Measurements from ENCODE around the gene PGS1.

Gene PGS1

DNA sequence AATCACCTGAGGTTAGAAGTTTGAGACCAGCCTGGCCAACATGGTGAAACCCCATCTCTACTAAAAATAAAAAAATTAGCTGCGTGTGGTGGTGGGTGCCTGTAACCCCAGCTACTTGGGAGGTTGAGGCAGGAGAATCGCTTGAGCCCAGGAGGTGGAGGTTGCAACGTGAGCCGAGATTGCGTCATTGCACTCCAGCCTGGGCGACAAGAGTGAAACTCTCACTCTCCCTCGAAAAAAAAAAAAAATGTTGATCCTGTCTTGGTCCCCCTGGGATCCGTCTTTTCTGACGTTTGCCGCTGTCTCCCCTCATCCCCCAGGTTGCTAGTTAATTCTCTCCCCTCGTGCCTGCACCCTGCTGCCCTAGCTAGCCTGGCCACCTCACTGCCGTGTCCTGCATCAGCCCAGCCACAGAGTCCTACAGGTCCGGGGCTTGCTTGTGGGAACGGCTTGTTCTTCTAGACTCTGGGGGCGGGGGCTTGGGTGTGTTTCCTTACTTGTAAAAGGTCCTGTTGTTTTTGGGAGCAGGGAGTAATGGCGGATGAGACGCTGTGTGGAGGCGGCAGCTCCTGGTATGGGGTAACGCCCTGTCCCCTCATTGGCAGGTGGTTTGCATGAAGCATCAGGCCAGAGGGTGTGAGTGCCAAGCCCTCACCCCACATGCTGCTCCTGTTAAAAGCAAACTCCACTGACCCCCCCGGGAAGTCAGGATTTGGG is 44.6 kb downstream of the PGS1 start:
- no peak for DNase-seq (ENCODE audit: low spot score in 2 of 2)
- Mint-ChIP-seq H3K27me3 (no peaks in the 10 kb centered on the region), H3K27ac (no peak overlapping the region), H3K4me3 (no peak overlapping the region), H3K9me3 (no peaks in the 10 kb centered on the region), H3K4me1 (no peaks in the 10 kb centered on the region), H3K36me3 (peaks cover 18% of the 10 kb centered on the region)
- ATAC-seq (ENCODE audit: low read depth) = no peak

DNA sequence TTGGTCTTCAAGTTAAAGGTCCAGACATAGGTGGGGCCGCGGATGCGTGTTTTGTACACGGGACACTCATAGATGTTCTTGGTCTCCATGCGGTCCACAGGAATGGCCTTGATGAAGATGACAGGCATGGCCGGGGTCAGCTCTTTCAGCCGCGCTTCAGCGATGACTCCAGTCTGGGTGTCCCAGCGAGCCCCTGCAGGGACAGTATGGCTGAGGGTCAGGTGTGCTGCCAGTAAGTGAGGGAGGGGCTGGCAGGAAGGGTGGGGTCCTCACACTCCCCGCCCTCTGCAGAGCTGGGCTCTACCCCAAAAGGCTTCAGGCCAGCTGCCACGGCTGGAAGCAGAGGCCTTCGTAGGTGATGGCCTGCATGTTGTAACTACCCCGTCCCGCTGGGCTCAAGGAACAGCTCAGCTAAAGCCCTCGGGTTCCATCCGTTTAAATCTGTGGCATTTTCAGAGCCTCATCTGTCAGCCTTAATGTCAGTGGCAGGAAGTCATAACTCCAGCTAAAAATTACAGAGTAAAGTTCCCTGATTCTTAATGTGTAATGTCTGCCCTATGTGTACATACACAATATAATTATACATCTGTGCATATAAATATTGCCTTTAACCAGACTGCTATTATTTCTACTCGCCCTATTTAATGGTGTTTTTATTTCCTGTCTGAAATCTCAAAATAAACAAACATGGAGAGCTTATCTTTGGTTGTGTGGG is 45.7 kb downstream of the PGS1 start:
- Mint-ChIP-seq H3K27ac (no peak overlapping the region), H3K4me1 (no peaks in the 10 kb centered on the region), H3K9me3 (no peaks in the 10 kb centered on the region), H3K4me3 (no peak overlapping the region), H3K36me3 (peaks cover 22% of the 10 kb centered on the region), H3K27me3 (no peaks in the 10 kb centered on the region)
- DNase-seq (ENCODE audit: low spot score in 2 of 2) = no peak
- no peak for ATAC-seq (ENCODE audit: low read depth)

DNA sequence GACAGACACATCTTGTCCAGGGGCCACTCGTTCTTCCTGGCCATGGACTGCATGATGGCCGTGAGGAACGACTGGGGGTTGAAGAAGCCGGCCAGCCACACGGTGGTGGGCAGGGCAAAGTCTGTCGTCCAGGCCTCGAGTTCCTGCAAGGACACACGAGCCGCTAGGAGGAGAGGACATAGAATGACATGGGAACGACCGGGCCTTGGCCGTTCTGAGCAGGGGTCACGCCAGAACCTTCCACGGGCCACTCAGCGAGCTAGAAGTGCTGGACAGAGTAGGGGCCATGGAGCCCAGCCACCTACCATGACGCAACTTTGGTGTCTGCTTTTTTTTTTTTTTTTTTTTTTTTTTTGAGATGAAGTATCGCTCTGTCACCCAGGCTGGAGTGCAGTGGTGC is 47.0 kb downstream of the PGS1 start:
- Mint-ChIP-seq H3K4me1 (no peaks in the 10 kb centered on the region), H3K27ac (no peak overlapping the region), H3K9me3 (no peaks in the 10 kb centered on the region), H3K27me3 (no peaks in the 10 kb centered on the region), H3K36me3 (peaks cover 21% of the 10 kb centered on the region), H3K4me3 (no peak overlapping the region)
- ATAC-seq (ENCODE audit: low read depth) (no peak), DNase-seq (ENCODE audit: low spot score in 2 of 2) (no peak)

DNA sequence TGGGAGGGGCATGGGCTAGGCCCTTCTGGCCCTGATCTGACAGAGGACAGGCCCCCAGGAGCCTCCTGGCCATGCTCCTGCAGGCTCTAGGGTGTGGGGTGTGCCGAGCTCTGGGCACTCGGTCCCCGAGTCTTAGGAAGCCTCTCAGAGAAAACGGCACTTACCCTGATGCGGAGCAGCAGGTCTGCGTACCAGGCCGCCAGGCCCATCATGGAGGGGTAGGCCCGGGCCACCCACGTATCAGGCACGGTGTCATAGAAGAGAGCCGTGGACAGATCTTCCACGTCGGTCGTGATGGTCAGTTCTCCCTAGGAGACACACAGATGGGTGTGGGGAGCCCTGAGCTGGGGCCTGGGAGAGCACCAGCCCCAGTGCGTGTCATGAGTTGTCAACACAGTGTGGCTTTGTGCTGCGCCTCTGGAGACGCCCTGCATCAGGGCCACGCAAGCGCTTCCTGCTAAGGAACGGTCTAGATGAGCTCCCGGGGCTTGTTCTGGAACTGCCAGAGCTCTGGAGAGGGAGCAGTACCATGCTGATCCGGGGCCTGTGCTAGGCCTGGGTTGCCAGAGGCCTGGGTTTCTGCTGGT is 47.9 kb downstream of the PGS1 start:
- no peaks in the 10 kb centered on the region for H3K9me3 Mint-ChIP-seq
- no peak overlapping the region for H3K27ac Mint-ChIP-seq
- H3K4me3 Mint-ChIP-seq = no peak overlapping the region
- H3K27me3 Mint-ChIP-seq = no peaks in the 10 kb centered on the region
- no peaks in the 10 kb centered on the region for H3K4me1 Mint-ChIP-seq
- peaks cover 20% of the 10 kb centered on the region for H3K36me3 Mint-ChIP-seq
- DNase-seq (ENCODE audit: low spot score in 2 of 2) = no peak
- ATAC-seq (ENCODE audit: low read depth) = no peak

DNA sequence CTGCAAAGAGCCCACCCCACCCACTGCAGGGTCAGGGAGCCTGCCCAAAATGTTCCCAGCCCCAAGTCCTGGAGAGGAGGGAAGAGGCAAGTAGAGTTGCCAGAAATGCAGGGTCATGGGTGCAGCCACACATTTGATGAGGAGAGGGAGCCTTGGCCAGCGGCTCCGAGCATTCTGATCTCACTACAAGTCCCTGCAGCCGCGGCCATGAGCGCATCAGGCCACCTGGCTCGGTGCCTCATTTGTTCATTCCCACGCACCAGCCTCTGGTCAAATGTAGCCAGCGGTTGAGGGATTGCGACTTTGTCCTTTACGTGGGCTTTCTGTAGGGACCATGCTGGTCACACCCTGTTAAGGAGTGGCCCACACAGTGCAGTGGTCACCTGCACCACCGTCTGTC is 48.7 kb downstream of the PGS1 start:
- H3K27ac Mint-ChIP-seq = no peak overlapping the region
- H3K9me3 Mint-ChIP-seq = no peaks in the 10 kb centered on the region
- peaks cover 20% of the 10 kb centered on the region for H3K36me3 Mint-ChIP-seq
- no peaks in the 10 kb centered on the region for H3K4me1 Mint-ChIP-seq
- DNase-seq (ENCODE audit: low spot score in 2 of 2) (no peak), ATAC-seq (ENCODE audit: low read depth) (no peak)
- no peaks in the 10 kb centered on the region for H3K27me3 Mint-ChIP-seq
- no peak overlapping the region for H3K4me3 Mint-ChIP-seq

DNA sequence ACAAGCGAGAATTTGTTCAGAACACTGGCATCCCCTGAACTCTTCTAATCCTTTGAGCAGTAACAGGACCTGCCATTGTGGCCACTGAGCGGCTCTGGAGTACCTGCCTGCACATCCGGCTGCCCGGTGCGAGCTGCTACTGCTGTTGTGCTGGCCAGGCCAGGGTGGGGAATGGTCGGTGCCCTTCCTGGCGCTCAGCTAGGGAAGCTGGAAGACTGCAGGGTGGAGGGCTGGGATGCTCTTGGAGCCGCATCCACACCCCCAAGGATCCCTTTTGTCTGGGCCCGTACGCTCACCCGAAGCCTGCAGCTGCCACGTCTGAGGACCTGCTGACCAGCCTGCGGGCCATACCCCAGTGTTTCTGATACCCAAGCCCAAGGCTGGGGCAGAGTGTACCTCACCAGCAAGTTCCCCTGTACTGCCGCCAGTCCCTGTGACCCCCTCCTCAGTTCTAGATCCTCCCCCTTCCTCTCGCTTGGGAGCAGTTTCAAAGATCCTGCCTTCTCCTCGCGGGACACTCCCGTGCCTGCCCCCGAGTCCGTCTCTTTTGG is 49.7 kb downstream of the PGS1 start:
- ATAC-seq (ENCODE audit: low read depth) (no peak), DNase-seq (ENCODE audit: low spot score in 2 of 2) (no peak)
- Mint-ChIP-seq H3K4me1 (no peaks in the 10 kb centered on the region), H3K9me3 (no peaks in the 10 kb centered on the region), H3K36me3 (peaks cover 18% of the 10 kb centered on the region), H3K27ac (no peak overlapping the region), H3K4me3 (no peak overlapping the region), H3K27me3 (no peaks in the 10 kb centered on the region)

DNA sequence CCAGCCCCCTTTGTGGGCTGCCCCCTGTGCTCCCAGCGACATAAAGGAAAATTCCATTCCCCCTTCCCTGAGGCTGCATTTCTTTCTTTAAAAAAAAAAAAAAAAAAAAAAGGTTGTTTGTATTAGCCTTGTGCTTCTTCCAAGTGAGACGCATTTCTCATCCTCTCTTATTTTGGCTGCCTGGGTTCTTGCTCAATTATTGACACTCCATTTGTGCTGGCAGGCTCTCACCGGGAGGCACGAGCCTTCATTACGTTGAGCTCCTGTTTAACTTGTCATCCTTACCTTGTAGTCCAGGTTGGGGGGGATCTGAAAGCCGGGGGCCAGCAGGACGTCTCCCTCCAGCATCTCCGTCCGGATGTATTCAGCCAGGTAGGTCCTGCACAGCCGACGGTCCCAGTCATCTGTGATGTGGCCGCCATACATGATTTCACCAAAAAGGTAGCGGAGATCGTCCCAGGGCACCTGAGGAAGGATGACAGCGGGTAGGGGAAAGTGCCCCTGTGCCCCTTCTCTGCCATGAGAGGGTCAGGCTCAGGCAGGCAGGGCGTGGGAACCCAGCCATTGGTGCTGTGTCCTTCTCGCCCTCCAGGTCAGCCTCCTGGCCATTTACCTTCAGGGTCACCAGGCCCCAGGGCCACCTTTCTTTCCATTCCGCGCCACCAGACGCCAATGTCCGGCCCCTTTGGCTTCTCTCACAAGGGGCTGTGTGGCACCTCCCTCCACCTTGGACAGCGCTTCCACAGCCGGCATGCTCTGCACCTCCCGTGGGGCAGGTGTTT is 50.6 kb downstream of the PGS1 start:
- Mint-ChIP-seq H3K9me3 (no peaks in the 10 kb centered on the region), H3K4me1 (no peaks in the 10 kb centered on the region), H3K4me3 (no peak overlapping the region), H3K27me3 (no peaks in the 10 kb centered on the region), H3K36me3 (peaks cover 18% of the 10 kb centered on the region), H3K27ac (no peak overlapping the region)
- DNase-seq (ENCODE audit: low spot score in 2 of 2) (no peak), ATAC-seq (ENCODE audit: low read depth) (no peak)

DNA sequence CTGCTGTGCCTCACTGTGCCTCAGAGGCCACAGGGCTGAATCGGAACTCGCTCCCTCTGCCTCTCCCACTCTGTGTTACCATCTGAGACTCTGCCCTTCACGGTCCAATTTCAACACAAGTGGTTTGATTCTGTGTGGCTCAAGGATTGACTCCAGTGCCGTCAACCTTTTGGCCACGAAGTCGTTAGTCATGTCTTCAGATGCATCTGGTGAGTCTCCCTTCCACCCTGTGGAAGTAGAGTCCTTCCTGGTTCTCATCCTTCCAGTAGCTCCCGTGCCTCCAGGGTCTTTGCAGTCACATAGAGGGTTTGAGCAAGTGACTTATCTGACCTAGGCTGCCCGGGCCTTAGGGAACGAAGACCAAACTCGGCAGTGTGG is 51.2 kb downstream of the PGS1 start:
- Mint-ChIP-seq H3K9me3 (no peaks in the 10 kb centered on the region), H3K4me3 (no peak overlapping the region), H3K36me3 (peaks cover 18% of the 10 kb centered on the region), H3K4me1 (no peaks in the 10 kb centered on the region), H3K27ac (no peak overlapping the region), H3K27me3 (no peaks in the 10 kb centered on the region)
- ATAC-seq (ENCODE audit: low read depth) (no peak), DNase-seq (ENCODE audit: low spot score in 2 of 2) (no peak)

DNA sequence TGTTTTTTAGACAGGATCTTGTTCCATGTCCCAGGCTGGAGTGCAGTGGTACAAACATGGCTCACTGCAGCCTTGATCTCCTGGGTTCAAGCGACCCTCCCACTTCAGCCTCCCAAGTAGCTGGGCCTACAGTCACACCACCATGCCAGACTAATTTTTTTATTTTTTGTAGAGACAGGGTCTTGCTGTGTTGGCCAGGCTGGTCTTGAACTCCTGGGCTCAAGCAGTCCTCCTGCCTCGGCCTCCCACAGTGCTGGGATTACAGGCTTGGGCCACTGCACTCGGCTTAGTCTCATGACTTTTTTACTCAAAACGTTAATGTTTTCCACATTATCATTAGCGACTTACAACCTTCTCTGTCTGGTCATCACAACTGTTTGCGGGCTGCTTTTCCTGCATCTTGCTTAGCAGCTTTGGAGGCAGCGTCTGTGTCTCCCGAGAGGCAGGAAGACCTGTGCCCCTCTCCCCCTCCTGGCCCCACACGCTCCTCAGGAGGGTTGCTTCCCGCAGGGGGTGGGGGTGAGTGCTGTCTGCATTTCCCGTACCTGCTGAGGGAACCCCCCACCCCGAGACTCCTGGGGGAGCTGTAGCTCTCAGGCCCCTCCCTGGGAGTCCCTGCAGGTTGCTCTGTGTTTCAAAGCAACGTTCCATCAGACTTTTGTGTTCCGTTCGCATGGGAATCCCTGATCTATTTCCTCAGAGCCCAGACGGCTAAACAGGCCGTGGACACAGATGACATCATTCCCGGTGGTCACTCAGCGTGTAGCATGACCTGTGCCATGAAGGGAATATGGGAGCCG is 52.6 kb downstream of the PGS1 start:
- Mint-ChIP-seq H3K36me3 (peaks cover 13% of the 10 kb centered on the region), H3K27ac (no peak overlapping the region)
- no peak for ATAC-seq (ENCODE audit: low read depth)

DNA sequence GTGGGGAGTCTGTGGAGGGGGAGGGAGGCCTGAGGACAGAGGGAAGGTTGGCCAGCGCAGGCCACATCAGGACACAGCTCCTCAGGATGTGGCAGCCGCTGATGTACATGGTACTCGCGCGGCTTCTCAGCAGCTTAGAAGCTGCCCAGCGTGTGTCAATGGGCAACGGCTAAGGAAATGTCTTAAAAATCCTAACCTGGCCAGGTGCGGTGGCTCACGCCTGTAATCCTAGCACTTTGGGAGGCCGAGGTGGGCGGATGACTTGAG is 53.2 kb downstream of the PGS1 start:
- no peak overlapping the region for H3K27ac Mint-ChIP-seq
- DNase-seq (ENCODE audit: low spot score in 2 of 2) (no peak), ATAC-seq (ENCODE audit: low read depth) (no peak)
- H3K9me3 Mint-ChIP-seq = no peaks in the 10 kb centered on the region
- peaks cover under 1% of the 10 kb centered on the region for H3K4me1 Mint-ChIP-seq
- H3K36me3 Mint-ChIP-seq = peaks cover 13% of the 10 kb centered on the region
- no peak overlapping the region for H3K4me3 Mint-ChIP-seq
- H3K27me3 Mint-ChIP-seq = peaks cover under 1% of the 10 kb centered on the region

More for the DNA sequence above, 52.6 kb downstream of the PGS1 start:
- DNase-seq (ENCODE audit: low spot score in 2 of 2) = no peak
- Mint-ChIP-seq H3K27me3 (no peaks in the 10 kb centered on the region), H3K9me3 (no peaks in the 10 kb centered on the region), H3K4me1 (no peaks in the 10 kb centered on the region), H3K4me3 (no peak overlapping the region)

DNA sequence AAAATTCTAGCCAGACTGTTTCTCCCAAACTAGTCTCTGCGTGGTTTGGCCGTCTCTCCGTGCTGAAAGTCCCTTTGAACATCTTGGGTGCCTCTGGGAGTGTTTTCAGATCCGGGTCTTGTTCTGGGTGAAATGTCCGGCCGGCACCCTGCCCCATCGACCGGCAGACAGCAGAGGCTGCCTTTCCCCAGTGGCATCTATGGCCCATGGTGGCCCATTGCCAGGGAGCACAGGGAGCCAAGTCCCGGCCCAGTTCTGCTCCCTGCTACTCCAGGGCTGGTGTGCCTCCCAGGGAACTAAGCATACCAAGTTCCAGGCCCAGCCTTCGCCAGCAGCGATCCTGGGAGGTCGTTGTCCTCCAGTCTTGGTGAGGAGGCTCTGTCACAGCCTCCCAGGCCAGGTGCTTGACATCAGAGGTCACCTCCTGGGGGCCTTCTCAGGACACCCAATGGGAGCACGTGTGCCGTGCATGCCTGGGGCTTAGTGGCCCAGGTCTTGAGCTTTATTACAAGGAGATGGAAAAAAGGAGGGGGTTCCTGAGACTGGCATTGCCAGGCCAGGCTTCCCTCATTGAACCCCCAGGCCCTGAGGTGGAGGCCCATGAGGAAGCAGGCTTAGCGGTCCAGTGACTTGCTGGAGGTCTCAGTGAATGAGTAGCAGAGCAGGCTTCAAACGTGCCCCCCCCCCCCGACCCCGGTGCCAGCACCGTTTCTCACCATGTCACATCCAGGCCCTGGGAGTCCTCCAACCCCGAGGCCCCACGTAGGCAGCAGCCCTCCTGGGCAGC is 54.0 kb downstream of the PGS1 start:
- no peak for DNase-seq (ENCODE audit: low spot score in 2 of 2)
- H3K27ac Mint-ChIP-seq = no peak overlapping the region
- H3K9me3 Mint-ChIP-seq = no peaks in the 10 kb centered on the region
- H3K4me3 Mint-ChIP-seq = no peak overlapping the region
- peaks cover 3% of the 10 kb centered on the region for H3K27me3 Mint-ChIP-seq
- H3K4me1 Mint-ChIP-seq = peaks cover 4% of the 10 kb centered on the region
- peaks cover 9% of the 10 kb centered on the region for H3K36me3 Mint-ChIP-seq
- no peak for ATAC-seq (ENCODE audit: low read depth)

DNA sequence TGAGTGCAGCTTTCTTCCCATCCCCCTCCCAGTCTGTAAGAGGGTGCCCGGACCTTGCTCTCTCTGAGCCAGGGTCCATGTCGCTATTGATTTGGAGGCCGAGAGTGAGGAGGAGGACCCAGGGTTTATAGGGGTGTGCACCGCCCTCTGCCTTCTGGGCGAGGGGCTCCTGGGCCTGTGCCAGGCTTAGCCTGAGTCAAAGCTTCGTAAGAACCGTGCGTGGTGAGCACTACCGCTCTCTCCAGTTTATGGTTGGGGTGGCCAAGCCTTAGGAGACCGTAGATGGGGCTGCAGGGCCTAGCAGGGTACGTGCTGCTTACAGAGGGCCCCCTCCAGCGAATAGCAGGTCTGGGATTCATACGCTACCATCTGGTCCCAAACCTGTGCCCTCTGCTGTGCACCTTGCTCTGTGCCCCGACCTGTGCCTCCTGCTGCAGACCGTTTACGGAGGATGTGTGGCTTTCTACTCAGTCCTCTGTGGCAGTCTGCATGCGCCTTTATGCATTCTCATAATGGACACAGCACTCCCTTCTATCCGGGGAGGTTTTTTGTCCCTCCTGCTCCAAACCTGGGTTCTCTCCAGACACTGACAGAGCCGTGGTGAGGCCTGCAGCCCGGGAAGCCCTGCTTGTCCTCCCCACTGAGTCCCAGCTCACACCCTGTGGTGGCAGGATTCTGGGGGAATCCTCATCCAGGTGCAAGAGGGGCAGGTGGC is 54.7 kb downstream of the PGS1 start:
- no peak overlapping the region for H3K27ac Mint-ChIP-seq

More for the DNA sequence above, 54.7 kb downstream of the PGS1 start:
- ATAC-seq (ENCODE audit: low read depth) = no peak
- Mint-ChIP-seq H3K4me1 (peaks cover 8% of the 10 kb centered on the region), H3K27me3 (peaks cover 6% of the 10 kb centered on the region), H3K36me3 (peaks cover 11% of the 10 kb centered on the region), H3K9me3 (peaks cover 2% of the 10 kb centered on the region), H3K4me3 (no peak overlapping the region)
- no peak for DNase-seq (ENCODE audit: low spot score in 2 of 2)

All from memory B cell (primary cell).